ENCODE data around the gene ZFP36L1.

The ZFP36L1 gene

GRCh38 chr14:68795597-68796417 is 2.9 kb upstream of the ZFP36L1 start:
- H3K4me3 ChIP-seq (ENCODE audit: low read length) = peak overlapping the region; percentile 79
- no peak for TF ChIP-seq ZNF274 (IDR thresholded peaks at IDR 0.05; ENCODE audit: low read depth, low read length)

DNA sequence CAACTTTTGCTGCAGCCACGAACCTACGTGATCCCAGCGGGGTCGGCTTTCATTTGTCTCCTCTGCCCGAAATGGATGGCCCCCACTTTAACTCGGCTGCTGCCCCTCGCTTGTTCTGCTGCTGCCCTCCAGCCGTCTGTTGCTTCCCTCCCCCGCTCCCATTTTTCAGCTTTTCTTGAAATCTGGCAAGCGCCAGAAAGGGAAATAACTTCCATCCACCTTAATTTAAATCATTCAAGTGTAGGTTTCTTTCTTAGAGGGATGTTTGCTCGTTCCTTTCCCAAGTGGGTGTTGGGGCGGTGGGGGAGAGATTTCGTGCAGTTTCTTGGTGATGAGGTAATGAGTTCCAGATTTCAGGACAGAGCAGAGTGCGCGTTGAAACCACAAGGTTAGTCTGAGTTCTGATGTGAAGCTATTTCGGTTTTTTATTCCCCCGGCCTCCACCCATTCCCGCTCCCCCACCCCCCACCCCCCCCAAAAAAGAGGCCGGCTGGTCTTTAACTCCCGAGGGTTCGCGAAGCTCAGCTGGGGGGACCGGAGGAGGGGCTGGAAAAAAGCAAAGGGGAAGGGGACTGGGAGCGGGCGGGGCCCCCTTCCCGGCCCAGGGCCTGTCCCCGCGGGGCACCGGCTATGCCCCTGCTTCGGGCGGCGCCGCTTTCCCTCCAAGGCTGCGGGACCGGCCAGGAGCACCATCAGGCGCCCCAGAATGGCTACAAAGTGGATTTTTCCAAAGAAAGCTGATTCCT is 2.2 kb upstream of the ZFP36L1 start:
- no peak for TF ChIP-seq ZNF274 (IDR thresholded peaks at IDR 0.05; ENCODE audit: low read depth, low read length)
- peak overlapping the region; percentile 79 for H3K4me3 ChIP-seq (ENCODE audit: low read length)

DNA sequence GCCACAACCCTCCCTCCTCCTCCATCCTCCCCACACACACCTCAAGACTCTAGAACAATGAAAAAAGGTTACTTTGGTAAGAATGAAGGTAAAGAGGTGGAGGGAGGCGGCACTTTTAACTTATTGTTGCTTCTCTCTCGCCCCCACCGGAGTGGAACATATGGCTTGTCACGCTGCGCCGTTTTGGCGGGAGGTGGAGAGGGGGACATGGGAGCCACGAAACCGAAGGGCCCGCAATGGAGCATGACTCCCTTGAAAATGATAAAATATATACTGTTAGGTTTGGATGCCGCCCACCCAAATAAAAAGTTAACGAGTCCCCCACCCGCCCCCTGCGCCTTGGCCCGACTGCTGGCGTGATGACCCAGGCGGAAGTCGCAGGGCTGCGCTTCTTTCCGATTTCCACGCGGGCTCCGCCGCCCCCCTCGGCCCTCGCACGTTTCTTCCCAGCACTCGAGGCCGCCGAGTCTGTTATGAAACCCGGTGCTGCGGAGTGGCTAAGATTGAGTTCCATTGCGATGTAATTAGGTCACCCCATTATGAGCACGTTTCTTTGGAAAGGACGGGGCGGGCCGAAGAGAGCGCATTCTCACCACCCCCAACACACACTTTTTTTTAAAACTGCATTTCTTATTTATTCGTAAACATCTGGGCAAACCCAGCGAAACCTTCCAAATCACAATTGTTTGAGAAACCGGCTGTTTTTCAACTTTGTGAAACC is 1.4 kb upstream of the ZFP36L1 start:
- H3K4me3 ChIP-seq (ENCODE audit: low read length) = peak overlapping the region; percentile 79
- no peak for TF ChIP-seq ZNF274 (IDR thresholded peaks at IDR 0.05; ENCODE audit: low read depth, low read length)

DNA sequence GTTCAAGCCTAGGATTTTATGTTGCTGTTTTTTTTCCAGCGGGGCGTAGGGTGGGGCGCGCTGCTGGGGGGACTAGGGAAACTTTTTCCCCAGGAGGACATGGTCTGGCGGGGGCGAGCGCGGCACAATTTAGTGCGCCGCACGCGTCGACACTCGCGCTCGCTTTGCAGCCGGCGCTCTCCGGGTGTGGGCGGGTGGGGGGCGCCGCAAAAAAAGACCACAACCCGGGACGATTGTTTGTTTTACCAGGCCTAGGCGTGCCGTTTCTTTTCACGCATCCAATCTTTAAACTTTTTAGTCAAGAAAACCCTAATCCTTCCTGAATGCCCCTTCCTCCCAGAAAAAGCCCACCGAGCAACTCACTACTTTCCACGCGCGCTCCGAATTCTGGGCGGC is 865 bp upstream of the ZFP36L1 start:
- H3K4me3 ChIP-seq (ENCODE audit: low read length) = peak overlapping the region; percentile 79; the same call in 1 of the 2 replicates
- no peak for TF ChIP-seq ZNF274 (IDR thresholded peaks at IDR 0.05; ENCODE audit: low read depth, low read length)

DNA sequence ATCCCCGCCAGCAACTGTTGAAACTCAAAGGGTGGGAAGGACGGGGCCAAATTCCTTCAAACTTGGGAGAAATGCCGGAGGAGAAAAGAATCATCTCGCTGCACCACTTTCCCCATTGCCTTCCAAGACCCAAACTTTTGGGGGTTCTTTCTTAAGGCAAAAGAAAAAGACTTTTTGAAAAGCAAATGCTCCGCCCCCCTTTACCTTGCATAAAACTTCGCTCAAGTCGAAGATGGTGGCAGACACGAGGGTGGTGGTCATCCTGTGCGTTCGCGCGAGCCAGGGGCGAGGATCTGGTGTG is 239 bp downstream of the ZFP36L1 start:
- TF ChIP-seq ZNF274 (IDR thresholded peaks at IDR 0.05; ENCODE audit: low read depth, low read length) = no peak

GRCh38 chr14:68791902-68792677 is 777 bp downstream of the ZFP36L1 start:
- TF ChIP-seq ZNF274 (IDR thresholded peaks at IDR 0.05; ENCODE audit: low read depth, low read length) = no peak
- H3K4me3 ChIP-seq (ENCODE audit: low read length) = peak overlapping the region; percentile 97

More for the DNA sequence above, 239 bp downstream of the ZFP36L1 start:
- H3K4me3 ChIP-seq (ENCODE audit: low read length) = peak overlapping the region; percentile 97

- H3K4me3 ChIP-seq (ENCODE audit: low read length) = peak overlapping the region; percentile 97
- no peak for TF ChIP-seq ZNF274 (IDR thresholded peaks at IDR 0.05; ENCODE audit: low read depth, low read length)
These were observed 1.6 kb downstream of the ZFP36L1 start for GRCh38 chr14:68791078-68791901.

GRCh38 chr14:68790644-68791077 is 2.2 kb downstream of the ZFP36L1 start:
- peak overlapping the region; percentile 97 for H3K4me3 ChIP-seq (ENCODE audit: low read length)
- no peak for TF ChIP-seq ZNF274 (IDR thresholded peaks at IDR 0.05; ENCODE audit: low read depth, low read length)

- TF ChIP-seq ZNF274 (IDR thresholded peaks at IDR 0.05; ENCODE audit: low read depth, low read length) = no peak
- peak overlapping the region; percentile 97 for H3K4me3 ChIP-seq (ENCODE audit: low read length)
These were observed 2.8 kb downstream of the ZFP36L1 start for GRCh38 chr14:68789821-68790643.

GRCh38 chr14:68788996-68789820 is 3.7 kb downstream of the ZFP36L1 start:
- no peak for TF ChIP-seq ZNF274 (IDR thresholded peaks at IDR 0.05; ENCODE audit: low read depth, low read length)
- peak overlapping the region; percentile 97 for H3K4me3 ChIP-seq (ENCODE audit: low read length)

DNA sequence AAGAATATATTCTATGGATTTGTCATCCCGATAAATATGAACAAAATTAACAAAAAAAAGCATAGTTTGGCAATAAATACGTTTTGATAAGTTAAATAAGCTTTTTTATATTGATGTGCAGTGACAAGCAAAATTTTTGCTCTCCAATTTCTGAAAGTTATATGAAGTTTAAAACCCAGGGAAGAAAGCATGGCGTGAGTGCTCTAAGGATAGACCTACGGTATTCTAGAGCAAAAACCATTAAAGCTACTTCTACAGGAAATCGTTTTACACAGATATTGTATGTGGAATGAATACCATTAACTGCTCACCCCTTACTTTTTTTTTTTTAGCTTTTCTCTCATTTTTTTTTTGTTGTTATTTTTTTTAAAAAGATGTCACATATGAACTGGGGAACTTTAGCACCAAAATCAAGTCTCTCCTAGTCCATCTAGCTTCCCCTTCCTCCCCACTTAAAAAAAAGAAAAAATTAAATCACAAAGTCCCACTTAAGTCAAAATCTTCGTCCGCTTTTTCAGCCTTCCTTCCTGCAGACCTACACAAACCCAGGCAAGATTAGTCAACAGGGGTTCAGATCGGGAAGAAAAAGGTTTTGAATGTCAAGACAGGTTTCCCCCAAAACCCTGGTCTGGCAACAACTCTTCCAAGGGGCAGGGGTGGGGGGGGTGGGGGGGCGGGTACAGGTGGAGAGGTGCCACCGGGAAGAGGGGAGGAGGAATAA is 4.4 kb downstream of the ZFP36L1 start:
- H3K4me3 ChIP-seq (ENCODE audit: low read length) = no peak overlapping the region; the same call in 1 of the 2 replicates

More for the DNA sequence above, 4.4 kb downstream of the ZFP36L1 start:
- TF ChIP-seq ZNF274 (IDR thresholded peaks at IDR 0.05; ENCODE audit: low read depth, low read length) = no peak

All from GM08714 (cell line).